ENCODE results near the gene GCFC2.

- no peak for TF ChIP-seq CTCF (IDR thresholded peaks at IDR 0.05)
- TF ChIP-seq POLR2A (IDR thresholded peaks at IDR 0.05), result no peak
- TF ChIP-seq POLR2AphosphoS5 (IDR thresholded peaks at IDR 0.05), result no peak
These were observed 89.5 kb downstream of the GCFC2 start for GRCh38 chr2:75621228-75621627.

Data from suprapubic skin (tissue), 4 donors.